Neural cell (in vitro differentiated cells): Measurements from ENCODE around the gene TMEM40. TPM values are rescaled to one million over a fixed set of nuclear protein-coding genes. Genes with fewer than 3 reads are reported as not detected.

Experiments used
- H2AFZ ChIP-seq: fragments of 200-600, 300-800 bp; sonication (generic), shearing (Covaris generic); 2 replicates; pipeline ENCODE4 v1.6.0; 2014; ENCODE audit warnings: low read depth, mild to moderate bottlenecking, antibody characterized with exemption, low read length, moderate library complexity
- H3F3A ChIP-seq: fragments of 200-600 bp; shearing (Covaris generic); 2 replicates; pipeline ENCODE4 v1.6.1; 2016; ENCODE audit warnings: mild to moderate bottlenecking, moderate library complexity, mixed read lengths, antibody characterized with exemption, low read length; ENCODE audit not compliant: insufficient read depth, poor library complexity, severe bottlenecking
- H3K27ac ChIP-seq: fragments of 200-600, 300-800 bp; sonication (generic), shearing (Covaris generic); 2 replicates; pipeline ENCODE4 v1.5.1; 2014; ENCODE audit warnings: mild to moderate bottlenecking, low read length, moderate library complexity
- H3K27me3 ChIP-seq: fragments of 300-800, 200-600 bp; sonication (generic), shearing (Covaris generic); 2 replicates; pipeline ENCODE4 v1.6.0; 2014; ENCODE audit warnings: mild to moderate bottlenecking, low read depth, low read length, moderate library complexity; ENCODE audit not compliant: insufficient read depth
- H3K36me3 ChIP-seq: fragments of 300-800, 200-600 bp; sonication (generic), shearing (Covaris generic); 2 replicates; pipeline ENCODE4 v1.5.1; 2014; ENCODE audit warnings: mild to moderate bottlenecking, antibody characterized with exemption, low read length, moderate library complexity; ENCODE audit not compliant: insufficient read depth
- H3K4me2 ChIP-seq: fragments of 300-800, 200-600 bp; sonication (generic), shearing (Covaris generic); 2 replicates; pipeline ENCODE4 v1.6.0; 2014; ENCODE audit warnings: mild to moderate bottlenecking, low read length
- H3K4me3 ChIP-seq: fragments of 300-800, 200-600 bp; sonication (generic), shearing (Covaris generic); 2 replicates; pipeline ENCODE4 v1.5.1; 2014; ENCODE audit warnings: mild to moderate bottlenecking, low read length, moderate library complexity
- H3K79me2 ChIP-seq: fragments of 200-600 bp; shearing (Covaris generic); replicated peaks from 2 replicates; pipeline ENCODE4 v1.6.0; 2014; ENCODE audit warnings: mild to moderate bottlenecking, low read length, moderate library complexity; ENCODE audit not compliant: insufficient read depth
- H3K9ac ChIP-seq: fragments of 300-800, 200-600 bp; sonication (generic), shearing (Covaris generic); 2 replicates; pipeline ENCODE4 v1.6.1; 2016; ENCODE audit warnings: mild to moderate bottlenecking, low read length, mixed read lengths
- H3K9me2 ChIP-seq: fragments of 200-600 bp; shearing (Covaris generic); 2 replicates; pipeline ENCODE4 v1.6.1; 2016; ENCODE audit warnings: mild to moderate bottlenecking, low read length, mixed read lengths; ENCODE audit not compliant: insufficient read depth
- H3K9me3 ChIP-seq: fragments of 200-600, 300-800 bp; sonication (generic), shearing (Covaris generic); 2 replicates; pipeline ENCODE4 v1.6.1; 2016; ENCODE audit warnings: mild to moderate bottlenecking, mixed run types, low read length, moderate library complexity, mixed read lengths
- H4K20me1 ChIP-seq: fragments of 200-600 bp; shearing (Covaris generic); 2 replicates; pipeline ENCODE4 v1.6.1; 2016; ENCODE audit warnings: mild to moderate bottlenecking, mixed run types; ENCODE audit not compliant: insufficient read depth
- EP300 ChIP-seq: fragments of 450-650 bp; conservative IDR thresholded peaks from 2 replicates; pipeline ENCODE4 v1.6.1; 2014; ENCODE audit warnings: antibody characterized with exemption, mild to moderate bottlenecking, moderate library complexity; ENCODE audit not compliant: poor library complexity, severe bottlenecking
- EZH2 ChIP-seq: fragments of 200-600, 300-800 bp; shearing (Covaris generic), sonication (generic); IDR thresholded peaks from 2 replicates; pipeline ENCODE4 v1.6.1; 2014; ENCODE audit warnings: antibody characterized with exemption, low read length, borderline replicate concordance, mild to moderate bottlenecking; ENCODE audit not compliant: insufficient read depth, poor library complexity, severe bottlenecking
- MXI1 ChIP-seq: fragments of 450-650 bp; conservative IDR thresholded peaks from 2 replicates; pipeline ENCODE4 v1.6.1; 2014; ENCODE audit warnings: antibody characterized with exemption, mild to moderate bottlenecking; ENCODE audit not compliant: poor library complexity, severe bottlenecking
- POLR2AphosphoS5 ChIP-seq: IDR thresholded peaks from 2 replicates; pipeline ENCODE4 v1.6.1; 2012
- RAD21 ChIP-seq: fragments of 450-650 bp; conservative IDR thresholded peaks from 2 replicates; pipeline ENCODE4 v1.6.1; 2014; ENCODE audit warnings: antibody characterized with exemption, mild to moderate bottlenecking, moderate library complexity
- SMC3 ChIP-seq: fragments of 450-650 bp; conservative IDR thresholded peaks from 2 replicates; pipeline ENCODE4 v1.6.1; 2014; ENCODE audit warnings: antibody characterized with exemption, mild to moderate bottlenecking, moderate library complexity; ENCODE audit not compliant: poor library complexity
- TAF1 ChIP-seq: IDR thresholded peaks from 2 replicates; pipeline ENCODE4 v1.6.1; 2012; ENCODE audit warnings: low read depth
- polyA plus RNA-seq: library from polyadenylated mRNA; depleted of rRNA; stranded (reverse); fragments of >200 nt; gene quantifications from 2 replicates; pipeline ENCODE4 v1.2.3, GENCODE V29; 2014
- TF ChIP-seq, protein P1 (sequence below): IDR thresholded peaks from 2 replicates; pipeline ENCODE4 v1.6.1; 2012; ENCODE audit warnings: borderline replicate concordance
- TF ChIP-seq, protein P2 (sequence below): fragments of 450-650 bp; IDR thresholded peaks from 2 replicates; pipeline ENCODE4 v1.5.1; 2014; ENCODE audit warnings: antibody characterized with exemption, mild to moderate bottlenecking, moderate library complexity; ENCODE audit not compliant: poor library complexity, severe bottlenecking

The TMEM40 gene
- polyA plus RNA-seq, 1 donor from 2014 or later = not detected

DNA sequence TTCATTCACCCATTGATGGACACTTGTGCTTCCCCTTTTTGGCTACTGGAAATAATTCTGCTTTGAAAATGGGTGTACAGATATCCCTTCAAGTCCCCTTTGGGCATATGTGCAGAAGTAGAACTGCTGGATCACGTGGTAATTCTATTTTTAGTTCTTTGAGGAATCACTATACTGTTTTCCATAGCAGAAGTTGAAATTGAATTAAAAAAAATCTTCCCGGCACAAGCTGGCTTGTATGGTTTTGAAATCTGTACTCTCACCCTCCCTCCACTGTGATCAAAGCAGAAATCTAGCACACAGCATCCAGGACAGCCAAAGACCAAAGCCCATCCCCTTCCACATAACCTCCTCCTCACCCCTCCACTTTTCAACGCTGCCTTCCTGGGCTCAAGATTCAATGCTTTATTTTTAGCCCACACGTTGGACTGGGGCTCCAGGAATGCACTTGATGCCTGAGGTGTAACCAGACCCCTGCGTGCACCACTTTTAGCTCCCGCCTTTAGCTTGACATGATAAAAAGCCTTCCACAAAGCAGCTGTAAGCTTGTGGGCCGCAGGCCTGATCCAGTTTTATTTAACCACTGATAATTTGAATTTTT lies 29.9 kb downstream of the TMEM40 start:
- H3K4me3 ChIP-seq = no peak overlapping the region
- H3F3A ChIP-seq = no peaks in the 10 kb centered on the region
- H3K9me2 ChIP-seq = no peaks in the 10 kb centered on the region
- no peak overlapping the region for H2AFZ ChIP-seq
- H3K27me3 ChIP-seq = no peaks in the 10 kb centered on the region
- H3K27ac ChIP-seq = no peak overlapping the region
- no peak overlapping the region for H3K9ac ChIP-seq
- H3K4me2 ChIP-seq = no peak overlapping the region
- H3K9me3 ChIP-seq = no peaks in the 10 kb centered on the region
- H4K20me1 ChIP-seq = no peaks in the 10 kb centered on the region
- H3K79me2 ChIP-seq = no peaks in the 10 kb centered on the region
- H3K36me3 ChIP-seq = no peaks in the 10 kb centered on the region
- TF ChIP-seq SMC3 = no peak
- TF ChIP-seq, protein P1, sequence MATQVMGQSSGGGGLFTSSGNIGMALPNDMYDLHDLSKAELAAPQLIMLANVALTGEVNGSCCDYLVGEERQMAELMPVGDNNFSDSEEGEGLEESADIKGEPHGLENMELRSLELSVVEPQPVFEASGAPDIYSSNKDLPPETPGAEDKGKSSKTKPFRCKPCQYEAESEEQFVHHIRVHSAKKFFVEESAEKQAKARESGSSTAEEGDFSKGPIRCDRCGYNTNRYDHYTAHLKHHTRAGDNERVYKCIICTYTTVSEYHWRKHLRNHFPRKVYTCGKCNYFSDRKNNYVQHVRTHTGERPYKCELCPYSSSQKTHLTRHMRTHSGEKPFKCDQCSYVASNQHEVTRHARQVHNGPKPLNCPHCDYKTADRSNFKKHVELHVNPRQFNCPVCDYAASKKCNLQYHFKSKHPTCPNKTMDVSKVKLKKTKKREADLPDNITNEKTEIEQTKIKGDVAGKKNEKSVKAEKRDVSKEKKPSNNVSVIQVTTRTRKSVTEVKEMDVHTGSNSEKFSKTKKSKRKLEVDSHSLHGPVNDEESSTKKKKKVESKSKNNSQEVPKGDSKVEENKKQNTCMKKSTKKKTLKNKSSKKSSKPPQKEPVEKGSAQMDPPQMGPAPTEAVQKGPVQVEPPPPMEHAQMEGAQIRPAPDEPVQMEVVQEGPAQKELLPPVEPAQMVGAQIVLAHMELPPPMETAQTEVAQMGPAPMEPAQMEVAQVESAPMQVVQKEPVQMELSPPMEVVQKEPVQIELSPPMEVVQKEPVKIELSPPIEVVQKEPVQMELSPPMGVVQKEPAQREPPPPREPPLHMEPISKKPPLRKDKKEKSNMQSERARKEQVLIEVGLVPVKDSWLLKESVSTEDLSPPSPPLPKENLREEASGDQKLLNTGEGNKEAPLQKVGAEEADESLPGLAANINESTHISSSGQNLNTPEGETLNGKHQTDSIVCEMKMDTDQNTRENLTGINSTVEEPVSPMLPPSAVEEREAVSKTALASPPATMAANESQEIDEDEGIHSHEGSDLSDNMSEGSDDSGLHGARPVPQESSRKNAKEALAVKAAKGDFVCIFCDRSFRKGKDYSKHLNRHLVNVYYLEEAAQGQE = no peak

DNA sequence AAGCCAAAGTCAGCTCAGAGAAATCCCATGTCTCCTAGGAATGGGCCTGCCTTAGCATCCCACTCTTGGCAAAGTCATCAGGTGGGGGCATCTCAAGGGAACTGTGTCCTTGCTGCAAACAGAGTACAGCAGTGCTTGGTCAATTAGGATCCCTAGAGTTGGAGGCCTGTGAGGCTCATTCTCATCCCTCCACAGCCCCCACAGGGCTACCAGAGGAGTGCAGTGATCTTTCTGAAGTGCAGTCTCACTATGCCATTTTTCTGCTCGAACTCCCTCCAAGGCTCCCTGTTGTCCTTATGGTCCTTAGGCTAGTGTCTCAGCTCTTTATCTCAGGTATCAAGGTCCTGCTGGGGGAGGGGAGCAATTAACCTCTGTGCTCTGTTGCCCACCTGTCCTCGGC lies 31.1 kb downstream of the TMEM40 start:
- no peaks in the 10 kb centered on the region for H3K36me3 ChIP-seq

More for the DNA sequence above, 31.1 kb downstream of the TMEM40 start:
- H3F3A ChIP-seq = no peaks in the 10 kb centered on the region
- no peak overlapping the region for H3K4me2 ChIP-seq
- no peaks in the 10 kb centered on the region for H4K20me1 ChIP-seq
- H3K9me2 ChIP-seq = no peaks in the 10 kb centered on the region
- H3K27ac ChIP-seq = no peak overlapping the region
- H3K27me3 ChIP-seq = no peaks in the 10 kb centered on the region
- TF ChIP-seq POLR2AphosphoS5 (no peak), MXI1 (no peak), RAD21 (no peak), TAF1 (no peak), SMC3 (no peak), EZH2 (no peak), EP300 (no peak)
- TF ChIP-seq, protein P1 = no peak
- TF ChIP-seq, protein P2, sequence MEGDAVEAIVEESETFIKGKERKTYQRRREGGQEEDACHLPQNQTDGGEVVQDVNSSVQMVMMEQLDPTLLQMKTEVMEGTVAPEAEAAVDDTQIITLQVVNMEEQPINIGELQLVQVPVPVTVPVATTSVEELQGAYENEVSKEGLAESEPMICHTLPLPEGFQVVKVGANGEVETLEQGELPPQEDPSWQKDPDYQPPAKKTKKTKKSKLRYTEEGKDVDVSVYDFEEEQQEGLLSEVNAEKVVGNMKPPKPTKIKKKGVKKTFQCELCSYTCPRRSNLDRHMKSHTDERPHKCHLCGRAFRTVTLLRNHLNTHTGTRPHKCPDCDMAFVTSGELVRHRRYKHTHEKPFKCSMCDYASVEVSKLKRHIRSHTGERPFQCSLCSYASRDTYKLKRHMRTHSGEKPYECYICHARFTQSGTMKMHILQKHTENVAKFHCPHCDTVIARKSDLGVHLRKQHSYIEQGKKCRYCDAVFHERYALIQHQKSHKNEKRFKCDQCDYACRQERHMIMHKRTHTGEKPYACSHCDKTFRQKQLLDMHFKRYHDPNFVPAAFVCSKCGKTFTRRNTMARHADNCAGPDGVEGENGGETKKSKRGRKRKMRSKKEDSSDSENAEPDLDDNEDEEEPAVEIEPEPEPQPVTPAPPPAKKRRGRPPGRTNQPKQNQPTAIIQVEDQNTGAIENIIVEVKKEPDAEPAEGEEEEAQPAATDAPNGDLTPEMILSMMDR = no peak
- H3K4me3 ChIP-seq = no peak overlapping the region
- H3K79me2 ChIP-seq = no peaks in the 10 kb centered on the region
- no peak overlapping the region for H3K9ac ChIP-seq
- H2AFZ ChIP-seq = no peak overlapping the region
- H3K9me3 ChIP-seq = no peaks in the 10 kb centered on the region
